ENCODE results near the gene MAGI1.

DNA sequence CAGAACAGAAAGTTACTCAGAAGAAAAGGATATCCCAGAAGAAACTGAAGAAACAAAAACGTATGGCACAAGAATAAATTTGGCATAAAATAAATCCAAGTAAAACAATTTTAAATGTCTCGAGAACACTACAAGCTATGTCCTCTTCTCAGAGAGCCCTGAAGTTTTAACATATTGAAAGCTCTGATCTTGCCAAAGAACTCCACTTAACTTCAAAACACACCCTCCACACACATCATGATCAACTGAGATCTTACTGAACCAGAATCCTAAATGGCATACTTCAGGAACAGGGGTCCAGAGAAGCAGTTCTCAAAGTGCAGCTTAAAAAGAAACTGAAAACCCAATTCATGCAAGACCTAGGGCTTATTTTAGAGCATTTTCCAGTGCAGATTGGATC is 194.3 kb downstream of the MAGI1 start:
- TF ChIP-seq POLR2A (IDR thresholded peaks at IDR 0.05; ENCODE audit: low read depth, low read length) = no peak
- TF ChIP-seq TAF1 (IDR thresholded peaks at IDR 0.05; ENCODE audit: borderline replicate concordance, low read depth, low read length) = no peak
- no peak for TF ChIP-seq POLR2AphosphoS5 (IDR thresholded peaks at IDR 0.05; ENCODE audit: low read depth, low read length)

Data from GM12892 (cell line).